ENCODE measurements around the gene P3H2. TPM values are rescaled to one million over a fixed set of nuclear protein-coding genes. Genes with fewer than 3 reads are reported as not detected.

Gene P3H2
- total and polyA plus RNA-seq, 5 donors: 1.7 to 4.1 (median 3.3) TPM

DNA sequence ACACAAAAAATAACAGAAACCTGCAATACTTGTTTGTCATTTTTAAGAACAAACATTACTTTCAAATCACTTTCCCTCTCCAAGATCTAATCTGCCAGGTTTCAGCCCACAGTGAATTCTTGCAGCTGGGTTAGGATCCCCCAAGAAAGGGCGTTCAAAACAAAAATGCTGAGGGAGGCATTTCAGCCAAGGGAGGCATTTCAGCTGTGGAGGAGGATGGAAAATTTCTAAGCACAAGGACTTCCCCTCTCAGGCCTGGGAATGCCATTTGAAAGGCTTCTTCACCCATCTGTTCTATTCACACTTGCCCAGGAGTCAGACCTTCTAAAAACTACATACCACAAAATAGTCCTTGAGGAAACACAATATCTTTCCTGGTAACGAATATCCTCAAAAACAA lies 69.1 kb downstream of the P3H2 start:
- Histone ChIP-seq H3K4me3 (ENCODE audit: low read length) (no peak overlapping the region), H3K4me1 (ENCODE audit: control insufficient read depth, insufficient read depth, low read length) (no peaks in the 10 kb centered on the region), H3K27ac (ENCODE audit: low read length) (no peak overlapping the region), H3K9me3 (ENCODE audit: control insufficient read depth, low read length) (no peaks in the 10 kb centered on the region), H3K27me3 (ENCODE audit: control insufficient read depth, insufficient read depth) (no peaks in the 10 kb centered on the region)
- intact Hi-C loops (cut with DNase I): no loop called here
- ATAC-seq: no peak
- no peak for DNase-seq
- WGBS: 65% methylated on average over 2 of the region's 2 CpGs

GRCh38 chr3:190048932-190049441 lies 71.7 kb downstream of the P3H2 start:
- H3K4me3 ChIP-seq (ENCODE audit: low read length): peak overlapping the region; percentile 20
- 32% methylated on average over 9 of the region's 9 CpGs for WGBS
- no peaks in the 10 kb centered on the region for H3K9me3 ChIP-seq (ENCODE audit: control insufficient read depth, low read length)
- DNase-seq: no peak
- H3K27ac ChIP-seq (ENCODE audit: low read length): no peak overlapping the region
- no peaks in the 10 kb centered on the region for H3K27me3 ChIP-seq (ENCODE audit: control insufficient read depth, insufficient read depth)
- intact Hi-C loops (cut with DNase I): no loop called here
- peak in 1 of 2 donors; percentile 50 for ATAC-seq
- H3K4me1 ChIP-seq (ENCODE audit: control insufficient read depth, insufficient read depth, low read length): no peaks in the 10 kb centered on the region

DNA sequence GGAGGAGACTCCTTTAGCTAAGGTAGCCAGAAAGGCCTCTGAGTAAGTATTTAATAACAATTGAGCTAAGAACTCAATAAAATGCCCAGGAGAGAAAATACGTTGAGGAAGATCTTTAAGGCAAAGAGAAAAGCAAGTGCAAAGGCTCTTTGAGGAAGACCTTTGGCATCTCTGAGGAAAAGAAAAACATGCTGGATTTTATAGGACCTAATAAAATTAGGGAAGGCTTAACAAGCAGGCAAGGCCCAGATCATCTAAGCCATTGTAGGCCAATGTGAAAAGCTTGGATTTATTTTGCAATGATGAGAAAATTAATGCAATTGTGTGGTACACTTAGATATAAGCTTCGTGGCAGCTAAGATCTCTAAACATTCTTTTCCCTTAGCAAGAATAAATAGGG lies 75.7 kb downstream of the P3H2 start:
- DNase-seq (no peak), ATAC-seq (no peak)
- no peaks in the 10 kb centered on the region for H3K27me3 ChIP-seq (ENCODE audit: control insufficient read depth, insufficient read depth)
- no peak overlapping the region for H3K27ac ChIP-seq (ENCODE audit: low read length)
- intact Hi-C loops (cut with DNase I): no loop called here
- H3K4me1 ChIP-seq (ENCODE audit: control insufficient read depth, insufficient read depth, low read length): no peaks in the 10 kb centered on the region
- H3K9me3 ChIP-seq (ENCODE audit: control insufficient read depth, low read length): no peaks in the 10 kb centered on the region
- 95% methylated on average over 2 of the region's 2 CpGs for WGBS
- no peak overlapping the region for H3K4me3 ChIP-seq (ENCODE audit: low read length)

- no peak for ATAC-seq
- no peaks in the 10 kb centered on the region for H3K4me1 ChIP-seq (ENCODE audit: control insufficient read depth, insufficient read depth, low read length)
- H3K27ac ChIP-seq (ENCODE audit: low read length): no peak overlapping the region
Measured at GRCh38 chr3:190044142-190044541, 76.6 kb downstream of the P3H2 start.

GRCh38 chr3:190043741-190044140 lies 77.0 kb downstream of the P3H2 start:
- no peaks in the 10 kb centered on the region for H3K27me3 ChIP-seq (ENCODE audit: control insufficient read depth, insufficient read depth)
- H3K4me1 ChIP-seq (ENCODE audit: control insufficient read depth, insufficient read depth, low read length): no peaks in the 10 kb centered on the region
- H3K9me3 ChIP-seq (ENCODE audit: control insufficient read depth, low read length): no peaks in the 10 kb centered on the region
- intact Hi-C loops (cut with DNase I): no loop called here
- DNase-seq (no peak), ATAC-seq (no peak)
- no peak overlapping the region for H3K27ac ChIP-seq (ENCODE audit: low read length)
- no peak overlapping the region for H3K4me3 ChIP-seq (ENCODE audit: low read length)

More at GRCh38 chr3:190044142-190044541, 76.6 kb downstream of the P3H2 start:
- no peaks in the 10 kb centered on the region for H3K27me3 ChIP-seq (ENCODE audit: control insufficient read depth, insufficient read depth)
- intact Hi-C loops (cut with DNase I): no loop called here
- DNase-seq: no peak
- 66% methylated on average over 4 of the region's 4 CpGs for WGBS
- no peaks in the 10 kb centered on the region for H3K9me3 ChIP-seq (ENCODE audit: control insufficient read depth, low read length)
- H3K4me3 ChIP-seq (ENCODE audit: low read length): no peak overlapping the region

DNA sequence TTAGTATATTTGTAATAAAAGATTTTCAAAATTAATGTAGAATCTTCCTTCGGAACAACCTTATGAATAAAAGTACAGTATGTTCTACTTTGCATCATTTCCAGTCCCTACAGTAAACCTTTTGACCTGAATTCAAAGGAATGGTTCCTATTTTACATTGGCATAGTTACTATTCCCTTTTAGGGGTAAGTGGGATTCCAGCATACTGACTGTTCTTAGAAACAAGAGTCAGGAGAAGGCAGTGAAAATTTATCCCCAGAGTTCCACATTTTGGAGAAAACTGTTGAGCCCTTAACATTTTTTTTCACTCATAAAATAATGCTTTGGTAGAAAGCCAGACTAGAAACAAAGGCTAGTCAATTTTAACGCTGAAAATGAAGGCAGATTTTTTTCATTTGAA lies 78.1 kb downstream of the P3H2 start:
- Histone ChIP-seq H3K4me1 (ENCODE audit: control insufficient read depth, insufficient read depth, low read length) (no peaks in the 10 kb centered on the region), H3K27ac (ENCODE audit: low read length) (no peak overlapping the region), H3K4me3 (ENCODE audit: low read length) (no peak overlapping the region), H3K27me3 (ENCODE audit: control insufficient read depth, insufficient read depth) (no peaks in the 10 kb centered on the region), H3K9me3 (ENCODE audit: control insufficient read depth, low read length) (no peaks in the 10 kb centered on the region)
- DNase-seq (no peak), ATAC-seq (no peak)
- intact Hi-C loops (cut with DNase I): no loop called here
- 67% methylated on average over 2 of the region's 2 CpGs for WGBS

DNA sequence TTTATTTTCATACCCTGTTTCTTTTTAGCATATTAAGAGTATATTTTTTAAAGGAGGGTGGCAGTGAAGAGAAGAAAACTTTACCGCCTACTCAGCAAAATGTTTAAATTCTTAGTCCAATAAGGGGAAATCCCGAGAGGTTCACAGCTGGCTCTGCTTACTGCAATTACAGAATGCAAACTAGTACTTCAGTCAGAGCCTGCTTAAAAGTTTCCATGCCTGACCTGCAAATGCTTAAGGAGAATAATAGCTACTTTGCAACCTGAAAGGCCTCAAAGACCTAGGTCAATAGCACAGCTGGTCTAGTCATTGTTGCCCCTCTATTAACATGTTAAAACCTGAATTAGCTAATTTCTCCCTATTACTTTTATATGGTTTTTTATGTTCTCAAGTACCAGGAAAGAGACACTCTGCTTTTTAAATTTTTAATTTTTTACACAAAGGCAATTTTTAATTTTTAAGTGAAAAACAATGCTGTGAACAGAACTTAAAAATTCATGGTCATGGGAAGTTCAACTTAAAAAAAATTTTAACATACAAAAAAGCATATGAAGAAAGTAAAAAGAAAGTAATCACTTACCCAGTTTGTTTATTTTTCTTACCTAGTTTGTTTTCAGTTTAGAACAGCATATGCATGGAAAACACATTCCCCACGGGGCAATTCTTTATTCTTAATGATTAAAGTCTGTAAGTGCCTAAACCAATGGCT lies 79.2 kb downstream of the P3H2 start:
- 55% methylated on average over 3 of the region's 3 CpGs for WGBS
- Histone ChIP-seq H3K4me1 (ENCODE audit: control insufficient read depth, insufficient read depth, low read length) (no peaks in the 10 kb centered on the region), H3K27me3 (ENCODE audit: control insufficient read depth, insufficient read depth) (no peaks in the 10 kb centered on the region), H3K4me3 (ENCODE audit: low read length) (no peak overlapping the region), H3K9me3 (ENCODE audit: control insufficient read depth, low read length) (no peaks in the 10 kb centered on the region), H3K27ac (ENCODE audit: low read length) (no peak overlapping the region)
- DNase-seq (no peak), ATAC-seq (no peak)
- intact Hi-C loops (cut with DNase I): no loop called here

GRCh38 chr3:190040145-190040544 lies 80.6 kb downstream of the P3H2 start:
- Histone ChIP-seq H3K27ac (ENCODE audit: low read length) (no peak overlapping the region), H3K4me3 (ENCODE audit: low read length) (no peak overlapping the region), H3K4me1 (ENCODE audit: control insufficient read depth, insufficient read depth, low read length) (no peaks in the 10 kb centered on the region), H3K27me3 (ENCODE audit: control insufficient read depth, insufficient read depth) (no peaks in the 10 kb centered on the region), H3K9me3 (ENCODE audit: control insufficient read depth, low read length) (no peaks in the 10 kb centered on the region)
- ATAC-seq (no peak), DNase-seq (no peak)
- WGBS: 86% methylated on average over 5 of the region's 5 CpGs
- intact Hi-C loops (cut with DNase I): no loop called here

DNA sequence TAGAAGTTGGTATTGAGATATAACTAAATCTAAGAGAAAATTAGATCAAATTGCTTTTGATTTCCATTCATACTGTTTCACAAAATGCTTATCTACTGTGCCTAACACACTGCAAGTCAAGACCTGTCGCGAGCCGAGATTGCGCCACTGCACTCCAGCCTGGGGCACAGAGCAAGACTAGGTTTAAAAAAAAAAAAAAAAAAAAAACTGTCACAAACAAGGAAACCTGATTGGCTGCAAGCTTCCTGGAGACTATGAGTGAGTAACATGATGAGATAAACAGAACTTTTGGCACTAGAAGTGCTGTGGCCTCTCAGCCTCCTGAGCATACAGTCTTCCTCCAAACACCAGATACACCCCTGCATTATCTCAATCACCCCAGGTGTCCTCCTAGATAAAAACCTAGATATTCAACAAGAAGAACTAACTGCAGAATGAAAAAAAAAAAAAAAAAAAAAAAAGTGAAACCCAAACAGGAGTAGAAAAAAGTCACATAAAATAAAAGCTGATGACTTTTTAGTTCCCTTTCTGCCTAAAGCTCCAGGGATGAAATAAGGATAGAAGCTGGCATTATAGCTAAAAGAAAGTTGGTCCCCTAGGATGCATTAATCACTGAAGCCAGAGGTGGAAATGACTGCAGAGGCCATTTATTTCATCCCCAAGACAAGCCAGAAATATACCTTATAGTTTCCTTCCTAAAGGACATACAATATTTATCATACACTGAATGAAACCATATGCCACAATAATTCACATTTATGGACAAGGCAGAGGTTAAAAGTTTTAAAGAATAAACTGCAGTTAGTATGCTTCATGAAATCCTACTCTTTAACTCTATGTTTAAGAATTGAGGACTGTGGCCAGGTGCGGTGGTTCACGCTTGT lies 82.4 kb downstream of the P3H2 start:
- no peak overlapping the region for H3K27ac ChIP-seq (ENCODE audit: low read length)
- no peaks in the 10 kb centered on the region for H3K4me1 ChIP-seq (ENCODE audit: control insufficient read depth, insufficient read depth, low read length)
- peak; percentile 28 to 80 (median 71) for DNase-seq
- H3K4me3 ChIP-seq (ENCODE audit: low read length): peak overlapping the region; percentile 15
- WGBS: 58% methylated on average over 6 of the region's 6 CpGs
- intact Hi-C loops (cut with DNase I): no loop called here
- no peaks in the 10 kb centered on the region for H3K9me3 ChIP-seq (ENCODE audit: control insufficient read depth, low read length)
- no peaks in the 10 kb centered on the region for H3K27me3 ChIP-seq (ENCODE audit: control insufficient read depth, insufficient read depth)
- peak; percentile 64 to 68 for ATAC-seq

- DNase-seq: no peak
- H3K27me3 ChIP-seq (ENCODE audit: control insufficient read depth, insufficient read depth): no peaks in the 10 kb centered on the region
- ATAC-seq: no peak
- H3K4me1 ChIP-seq (ENCODE audit: control insufficient read depth, insufficient read depth, low read length): no peaks in the 10 kb centered on the region
- intact Hi-C loops (cut with DNase I): no loop called here
- 70% methylated on average over 2 of the region's 2 CpGs for WGBS
- no peak overlapping the region for H3K27ac ChIP-seq (ENCODE audit: low read length)
- no peaks in the 10 kb centered on the region for H3K9me3 ChIP-seq (ENCODE audit: control insufficient read depth, low read length)
- no peak overlapping the region for H3K4me3 ChIP-seq (ENCODE audit: low read length)
Measured at GRCh38 chr3:190036631-190037030, 84.1 kb downstream of the P3H2 start.

GRCh38 chr3:190034446-190034845 lies 86.3 kb downstream of the P3H2 start:
- no peak overlapping the region for H3K27ac ChIP-seq (ENCODE audit: low read length)

More at GRCh38 chr3:190034446-190034845, 86.3 kb downstream of the P3H2 start:
- H3K4me1 ChIP-seq (ENCODE audit: control insufficient read depth, insufficient read depth, low read length): no peaks in the 10 kb centered on the region
- no peak overlapping the region for H3K4me3 ChIP-seq (ENCODE audit: low read length)
- H3K9me3 ChIP-seq (ENCODE audit: control insufficient read depth, low read length): no peaks in the 10 kb centered on the region
- 93% methylated on average over 3 of the region's 3 CpGs for WGBS
- intact Hi-C loops (cut with DNase I): no loop called here
- no peaks in the 10 kb centered on the region for H3K27me3 ChIP-seq (ENCODE audit: control insufficient read depth, insufficient read depth)
- ATAC-seq (no peak), DNase-seq (no peak)
